ENCODE measurements around the gene MCF2L2.

MCF2L2 gene

DNA sequence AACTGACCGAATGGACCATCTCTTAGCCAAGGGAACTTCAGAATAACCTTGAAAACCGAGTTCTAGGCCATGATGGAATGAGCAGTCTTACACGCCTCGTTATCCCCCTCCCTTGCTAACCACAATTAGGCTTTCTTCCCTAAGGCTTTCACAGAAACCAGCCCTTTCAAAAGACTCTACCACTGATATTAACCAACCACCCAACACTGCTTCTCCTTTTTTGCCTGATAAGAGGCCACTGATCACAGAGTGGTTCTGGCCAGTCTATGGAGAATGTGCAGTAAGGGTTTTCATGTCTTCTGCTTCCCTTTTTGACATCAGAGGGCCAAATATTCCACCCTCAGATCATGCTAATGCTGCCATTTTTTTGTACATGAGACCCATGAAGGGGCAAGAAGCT lies 59.3 kb downstream of the MCF2L2 start:
- no peak for DNase-seq (ENCODE audit: low spot score)

DNA sequence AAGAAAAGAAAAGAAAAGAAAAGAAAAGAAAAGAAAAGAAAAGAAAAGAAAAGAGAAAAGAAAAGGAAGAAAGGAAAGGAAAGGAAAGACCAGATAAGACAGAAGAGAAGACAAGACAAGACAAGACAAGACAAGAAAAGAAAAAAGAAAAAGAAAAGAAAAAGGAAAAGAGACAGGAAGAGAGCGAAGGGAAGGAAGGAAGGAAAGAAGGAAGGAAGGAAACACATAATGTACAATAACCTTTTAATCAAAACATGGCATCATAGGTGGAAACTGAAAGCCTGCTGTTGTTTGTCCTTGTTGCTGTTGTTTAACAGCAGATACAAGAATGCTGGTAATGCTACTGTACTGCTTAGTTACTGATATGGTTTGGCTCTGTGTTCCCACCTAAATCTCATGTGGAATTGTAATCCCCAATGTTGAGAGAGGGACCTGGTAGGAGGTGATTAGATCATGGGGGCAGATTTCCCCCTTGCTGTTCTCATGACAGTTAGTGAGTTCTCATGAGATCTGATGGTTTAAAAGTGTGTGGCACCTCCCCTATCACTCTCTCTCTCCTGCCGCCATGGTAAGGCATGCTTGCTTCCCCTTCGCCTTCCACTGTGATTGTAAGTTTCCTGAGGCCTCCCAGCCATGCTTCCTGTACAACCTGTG lies 67.3 kb downstream of the MCF2L2 start:
- no peak for DNase-seq (ENCODE audit: low spot score)

DNA sequence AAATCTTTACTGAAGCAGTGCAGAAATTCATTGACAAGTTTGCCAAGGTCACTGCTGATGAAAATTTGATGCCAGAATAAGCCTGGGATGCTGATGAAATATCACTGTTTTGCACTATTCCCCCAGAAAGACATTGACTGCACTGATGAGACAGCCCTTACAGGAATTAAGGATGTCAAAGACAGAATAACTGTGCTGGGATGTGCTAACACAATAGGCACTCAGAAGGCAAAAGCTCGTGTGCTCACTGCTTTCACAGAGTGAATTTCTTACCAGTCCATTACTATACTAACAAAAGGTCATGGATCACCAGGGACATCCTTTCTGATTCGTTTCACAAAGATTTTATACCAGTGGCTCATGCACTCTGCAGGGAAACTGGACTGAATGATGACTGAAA lies 69.4 kb downstream of the MCF2L2 start:
- no peak for DNase-seq (ENCODE audit: low spot score)

DNA sequence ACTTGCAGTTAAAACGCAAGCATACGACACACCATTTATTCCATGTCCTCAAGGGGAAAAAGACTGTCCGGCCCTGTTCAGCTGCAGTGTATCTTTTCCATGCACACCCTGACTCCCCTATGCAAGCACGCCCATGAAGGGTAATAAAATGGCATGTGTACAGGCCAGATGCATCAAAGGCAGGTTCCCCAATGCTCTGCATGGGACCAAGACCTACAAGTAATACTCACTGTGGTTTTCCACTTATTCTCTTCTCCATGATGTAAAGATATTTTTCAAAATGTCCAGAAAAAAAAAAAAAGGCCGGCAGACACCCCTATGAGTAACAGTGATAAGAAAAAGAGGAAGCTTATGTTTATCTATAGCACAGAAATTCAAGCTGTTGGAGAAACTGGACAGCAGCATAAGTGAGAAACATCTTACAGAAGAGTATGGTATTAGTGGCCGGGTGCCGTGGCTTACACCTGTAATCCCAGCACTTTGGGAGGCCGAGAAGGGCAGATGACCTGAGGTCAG lies 70.8 kb downstream of the MCF2L2 start:
- no peak for DNase-seq (ENCODE audit: low spot score)

DNA sequence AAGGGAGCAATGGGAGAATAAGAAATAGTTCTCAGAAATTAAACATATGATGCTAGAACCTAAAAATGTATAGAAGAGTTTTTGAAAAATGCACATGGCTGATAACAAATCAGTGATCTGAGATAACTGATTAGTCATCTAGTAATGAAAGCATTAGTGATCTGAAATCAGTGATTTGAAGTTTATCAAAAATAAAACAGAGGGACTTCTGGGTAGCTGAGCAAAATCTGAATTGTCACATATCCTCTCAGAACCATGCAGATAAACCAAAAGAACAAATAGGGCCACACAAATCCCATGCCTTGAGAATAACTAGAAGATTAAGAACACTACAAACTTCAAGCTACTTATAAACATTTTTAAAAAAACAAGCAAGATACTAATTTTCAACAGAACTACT lies 71.5 kb downstream of the MCF2L2 start:
- DNase-seq (ENCODE audit: low spot score): no peak

DNA sequence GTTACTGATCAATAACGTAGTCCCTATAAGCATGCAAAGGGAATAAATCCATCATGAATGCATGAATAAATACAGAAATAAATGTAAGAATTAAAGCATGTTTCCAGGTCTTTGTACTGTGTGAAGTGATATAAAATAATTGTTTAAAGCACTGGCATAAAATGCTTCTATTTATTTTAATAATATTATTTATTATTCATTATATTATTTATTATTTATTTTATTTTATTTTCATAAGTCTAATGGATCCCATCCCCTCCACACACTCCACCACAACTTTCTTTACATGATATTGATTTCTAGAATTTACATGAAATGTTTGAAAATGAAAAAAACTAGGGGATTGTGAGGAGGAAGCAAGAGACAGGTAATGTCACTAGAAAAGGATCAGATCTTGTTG lies 73.5 kb downstream of the MCF2L2 start:
- no peak for DNase-seq (ENCODE audit: low spot score)

DNA sequence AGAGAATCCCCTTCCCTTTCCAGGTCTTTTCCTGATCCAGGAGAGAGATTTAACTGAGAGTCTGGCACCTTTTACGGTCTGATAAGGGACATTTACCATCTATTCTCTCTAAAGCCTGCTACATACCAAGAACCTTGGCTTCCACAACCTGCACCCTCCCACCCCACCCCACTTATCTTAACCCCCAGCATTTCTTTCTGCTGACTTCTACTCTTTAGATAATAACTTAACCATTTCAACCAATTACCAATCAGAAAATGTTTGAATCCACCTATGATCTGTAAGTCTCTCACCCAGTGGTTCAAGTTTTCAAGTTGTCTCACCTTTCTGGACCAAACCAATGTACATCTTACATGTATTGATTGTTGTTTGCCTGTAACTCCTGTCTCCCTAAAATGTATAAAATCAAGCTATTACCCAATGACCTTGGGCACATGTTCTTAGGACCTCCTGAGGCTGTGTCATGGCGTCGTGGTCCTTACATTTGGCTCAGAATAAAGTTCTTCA lies 74.0 kb downstream of the MCF2L2 start:
- DNase-seq (ENCODE audit: low spot score): no peak

DNA sequence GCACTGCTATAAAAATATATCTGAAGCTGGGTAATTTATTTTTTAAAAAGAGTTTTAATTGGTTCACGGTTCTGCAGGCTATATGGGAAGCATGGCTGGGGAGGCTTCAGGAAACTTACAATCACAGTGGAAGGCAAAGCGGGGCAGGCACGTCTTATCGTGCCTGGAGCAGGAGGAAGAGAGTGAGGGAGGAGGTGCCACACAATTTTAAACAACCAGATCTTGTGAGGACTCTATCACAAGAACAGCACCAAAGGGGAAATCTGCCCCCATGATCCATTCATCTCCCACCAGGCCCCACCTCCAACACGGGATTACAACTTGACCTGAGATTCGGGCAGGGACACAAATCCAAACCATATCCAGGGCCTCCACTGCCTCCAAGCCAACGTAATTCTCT lies 75.0 kb downstream of the MCF2L2 start:
- DNase-seq (ENCODE audit: low spot score): no peak

DNA sequence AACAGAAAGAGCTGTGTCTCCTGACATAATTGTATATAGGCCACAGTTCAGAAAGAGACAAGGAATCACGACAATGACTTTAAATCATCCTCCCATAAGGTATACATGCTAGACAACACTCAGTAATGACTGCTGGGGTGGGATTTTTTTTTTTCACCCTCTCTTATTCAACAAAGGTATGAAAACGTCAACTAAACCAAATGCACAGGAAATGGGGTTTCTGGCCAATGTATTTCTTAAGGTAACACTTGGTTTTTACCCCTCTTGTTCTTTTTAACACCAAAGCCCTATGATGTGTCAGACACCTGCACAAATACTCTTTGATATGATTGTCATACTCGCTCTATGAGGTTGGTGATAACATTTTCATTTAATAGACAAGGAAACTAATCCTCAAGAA lies 78.3 kb downstream of the MCF2L2 start:
- no peak for DNase-seq (ENCODE audit: low spot score)

DNA sequence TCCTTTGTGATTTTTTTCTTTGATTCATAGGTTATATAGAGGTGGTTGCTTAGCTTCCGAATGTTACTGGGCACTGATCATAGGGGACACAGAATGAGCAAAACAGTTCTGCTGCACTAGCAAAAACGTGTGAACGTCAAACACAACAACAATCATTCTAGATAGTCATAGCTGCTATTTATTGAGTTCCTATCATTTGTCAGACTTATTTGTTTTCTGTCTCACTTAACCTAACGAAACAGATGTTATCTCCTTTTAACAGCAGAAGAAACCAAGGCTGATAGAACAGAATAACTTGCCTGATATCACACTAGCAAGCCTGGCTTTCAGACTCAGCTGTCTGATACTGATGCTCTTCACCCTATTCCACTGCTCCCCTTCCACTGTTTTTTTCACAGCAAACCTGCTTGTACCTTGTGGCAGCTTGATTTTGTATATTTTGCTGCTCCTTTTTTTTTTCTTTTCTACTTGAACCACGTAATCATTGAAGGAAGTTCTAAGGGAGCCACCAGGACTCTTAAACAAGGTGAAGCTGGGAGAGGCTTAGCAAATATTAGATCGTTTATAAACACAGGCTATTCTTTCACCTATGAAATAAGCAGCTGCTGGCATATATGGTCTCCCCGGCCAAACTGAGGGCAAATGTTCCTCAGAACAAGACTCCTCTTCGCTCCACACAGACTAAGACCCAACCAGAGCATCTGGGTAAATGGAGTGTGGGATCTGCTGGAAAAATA lies 78.8 kb downstream of the MCF2L2 start:
- DNase-seq (ENCODE audit: low spot score): no peak

DNA sequence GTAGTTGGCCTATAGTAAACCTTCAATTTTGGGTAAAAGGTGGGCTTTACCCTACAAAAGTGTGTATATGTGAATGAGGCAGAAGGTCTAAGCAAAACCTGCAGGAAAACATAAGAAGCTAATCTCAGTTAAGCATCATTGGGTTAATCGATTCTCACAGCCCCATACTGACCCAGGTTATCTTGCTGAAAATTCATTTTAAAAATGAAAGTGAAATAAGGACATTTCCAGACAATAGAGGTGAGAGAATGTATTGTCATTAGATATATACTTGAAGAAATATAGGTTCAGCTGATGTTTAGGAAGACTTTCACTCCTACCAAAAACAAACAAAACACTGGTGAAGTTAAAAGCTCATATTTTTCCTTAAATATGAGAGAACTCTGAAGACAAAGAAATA lies 85.6 kb downstream of the MCF2L2 start:
- DNase-seq (ENCODE audit: low spot score): no peak

DNA sequence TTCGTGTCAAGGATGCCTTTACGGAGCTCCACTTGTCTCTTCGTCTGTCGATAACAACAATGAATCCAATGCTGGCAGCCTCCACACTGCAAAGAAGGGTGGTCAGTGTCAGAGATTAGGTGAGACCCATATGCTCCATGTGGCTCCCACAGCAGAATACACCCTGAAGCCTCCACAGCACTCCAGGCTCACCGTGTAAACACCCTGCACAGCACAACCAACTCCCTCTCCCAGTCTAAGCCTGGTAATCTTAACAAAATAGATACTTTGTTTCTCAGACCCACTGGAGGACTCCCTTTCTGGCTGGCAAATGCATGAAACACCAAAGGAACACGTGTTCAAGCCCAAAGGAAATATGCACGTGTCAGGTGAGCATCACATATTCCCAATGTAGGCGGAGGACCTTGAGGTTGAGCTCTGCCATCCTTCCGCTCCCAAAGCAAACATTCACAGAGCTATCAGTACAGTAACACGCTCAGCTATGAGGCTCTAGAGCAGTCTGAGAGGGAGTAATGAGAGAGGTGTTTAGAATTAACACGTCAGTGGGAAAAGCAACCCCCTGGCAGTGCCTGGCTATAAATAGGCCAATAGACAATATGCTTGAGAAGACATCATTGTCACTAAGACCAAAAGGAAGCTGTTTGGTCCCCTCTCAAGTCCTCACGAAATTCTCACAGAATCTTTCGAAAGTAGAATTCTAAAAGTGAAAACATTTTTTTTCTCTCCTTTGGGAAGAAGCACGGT lies 86.7 kb downstream of the MCF2L2 start:
- DNase-seq (ENCODE audit: low spot score): no peak

DNA sequence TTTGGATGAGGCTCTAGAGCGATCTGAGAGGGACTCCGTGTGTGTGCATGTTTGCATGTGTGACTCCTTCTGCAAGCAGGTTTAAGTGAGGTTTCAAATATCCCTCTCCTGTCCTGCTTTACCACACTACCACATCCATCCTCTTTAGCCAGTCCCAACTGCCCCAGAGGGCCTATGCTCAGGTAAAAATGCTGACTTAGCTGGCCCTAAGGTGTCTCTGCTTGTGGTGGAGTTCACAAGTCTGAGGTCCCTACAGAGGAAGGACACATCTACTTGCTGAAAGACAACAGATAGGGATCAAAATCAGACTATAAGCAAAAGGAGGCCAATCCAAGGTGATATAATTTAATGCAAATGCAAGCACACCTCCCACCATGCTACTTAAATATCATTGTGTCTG lies 88.2 kb downstream of the MCF2L2 start:
- no peak for DNase-seq (ENCODE audit: low spot score)

DNA sequence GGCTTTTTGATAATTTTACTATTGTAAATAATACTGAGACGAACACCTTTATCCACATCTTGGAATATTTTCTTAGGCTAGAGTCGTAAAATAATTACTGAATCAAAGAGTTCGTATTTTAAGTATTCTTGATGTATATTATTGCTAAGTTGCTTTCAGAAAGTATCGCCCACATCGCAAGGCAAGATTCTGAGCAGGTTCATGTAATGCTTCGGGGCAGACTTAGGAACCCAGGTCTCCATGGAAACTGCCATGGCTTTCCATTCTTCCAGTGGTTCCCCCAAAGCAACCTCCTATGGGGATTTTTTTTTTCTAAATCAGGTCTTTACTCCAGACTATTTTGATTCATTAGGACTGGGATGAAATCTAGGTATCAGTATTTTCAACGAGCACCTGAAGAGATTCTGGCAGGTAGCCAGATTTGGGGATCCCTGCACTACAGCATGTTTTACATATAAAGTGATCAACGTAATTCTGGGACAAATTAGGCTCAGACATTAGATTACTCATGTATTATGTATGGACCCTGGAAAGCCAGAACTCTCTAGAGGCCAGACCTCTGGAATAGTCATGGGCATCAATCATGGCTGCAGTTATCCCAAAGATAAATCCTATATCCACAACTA lies 88.8 kb downstream of the MCF2L2 start:
- no peak for DNase-seq (ENCODE audit: low spot score)

DNA sequence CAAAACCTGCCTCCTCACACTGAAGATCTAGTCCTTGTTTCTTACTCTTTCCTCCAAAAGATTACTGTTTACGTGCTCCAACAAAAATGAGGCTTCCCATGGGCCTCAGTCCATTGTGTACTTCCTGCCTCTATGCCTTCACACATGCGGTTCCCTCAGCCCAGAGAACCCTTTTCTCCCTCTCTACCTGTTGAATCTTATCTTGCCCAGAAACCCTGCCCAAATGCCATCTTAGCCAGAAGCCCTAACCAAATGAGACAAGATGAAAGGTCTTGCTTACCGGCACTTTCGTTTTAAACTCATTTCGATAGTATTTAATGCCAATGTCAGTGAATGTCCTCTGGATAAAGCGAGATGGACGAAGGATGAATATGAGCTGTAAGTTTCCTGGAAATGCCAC lies 89.9 kb downstream of the MCF2L2 start:
- DNase-seq (ENCODE audit: low spot score): no peak

DNA sequence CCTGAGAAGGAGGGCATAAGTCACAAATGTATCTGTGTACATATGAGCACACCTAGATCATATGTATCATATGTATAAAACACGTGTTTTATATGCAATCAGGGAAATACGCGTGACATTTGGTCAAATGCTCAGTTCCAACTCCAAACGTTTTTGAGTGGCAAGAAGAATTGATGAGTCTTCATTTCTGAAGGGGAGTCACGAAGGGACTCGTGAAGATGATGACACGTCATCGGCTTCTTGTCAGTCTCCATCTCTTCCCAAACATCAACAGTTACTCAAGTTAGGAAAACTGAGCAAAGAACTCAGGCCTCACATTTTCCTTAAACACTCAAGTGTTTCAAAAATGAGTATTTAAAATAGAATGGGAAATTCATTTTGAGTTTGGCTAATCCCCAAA lies 95.9 kb downstream of the MCF2L2 start:
- no peak for DNase-seq (ENCODE audit: low spot score)

DNA sequence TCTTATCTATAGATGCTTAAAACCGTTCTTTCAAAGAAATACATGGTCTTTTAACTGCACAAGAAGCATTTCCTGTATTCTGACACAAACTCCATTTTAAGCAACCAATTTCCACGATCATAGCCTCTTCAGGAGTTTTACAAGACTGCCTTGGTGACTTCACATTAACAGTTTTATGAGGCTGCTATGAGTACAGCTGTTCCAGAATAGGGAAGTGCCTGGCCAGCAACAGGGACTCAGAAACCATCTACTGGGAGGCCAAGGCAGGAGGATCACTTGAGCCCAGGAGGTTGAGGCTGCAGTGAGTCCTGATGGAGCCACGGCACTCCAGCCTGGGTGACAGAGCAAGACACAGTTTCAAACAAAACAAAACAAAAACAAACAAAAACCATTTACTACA lies 96.9 kb downstream of the MCF2L2 start:
- no peak for DNase-seq (ENCODE audit: low spot score)

DNA sequence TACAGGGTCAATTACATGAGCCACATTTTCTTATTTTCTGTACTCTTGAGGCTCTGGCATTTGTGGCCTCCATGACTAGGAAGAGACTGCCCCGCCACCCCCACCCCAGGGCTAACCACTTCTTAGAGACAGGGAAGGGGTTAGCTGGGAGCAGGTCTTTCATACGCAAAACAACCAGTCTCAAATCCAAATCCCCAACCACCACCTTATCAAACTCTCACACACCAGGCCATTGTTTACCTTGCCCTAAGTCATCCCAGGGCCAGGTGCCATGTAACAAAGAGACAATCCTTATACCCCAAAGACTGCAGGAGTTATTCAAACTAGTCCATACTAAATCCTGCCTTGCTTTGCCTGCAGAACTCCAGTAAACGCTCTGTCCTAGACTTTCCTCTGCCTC lies 97.5 kb downstream of the MCF2L2 start:
- DNase-seq (ENCODE audit: low spot score): no peak

DNA sequence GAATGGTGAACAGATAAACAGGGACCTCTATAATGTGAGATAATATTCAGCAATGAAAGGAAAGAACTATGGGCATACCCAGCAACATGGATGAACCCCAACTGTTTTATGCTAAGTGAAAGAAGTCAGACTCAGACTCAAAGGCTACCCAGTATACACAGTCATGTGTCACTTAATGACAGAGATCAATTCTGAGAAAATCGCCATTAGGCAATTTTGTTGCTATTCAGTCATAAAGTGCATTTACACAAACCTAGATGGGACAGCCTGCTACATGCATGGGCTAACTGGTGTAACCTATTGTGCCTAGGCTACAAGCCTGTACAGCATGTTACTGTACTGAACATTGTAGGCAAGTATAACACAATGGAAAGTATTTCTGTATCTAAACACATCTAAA lies 98.9 kb downstream of the MCF2L2 start:
- DNase-seq (ENCODE audit: low spot score): no peak

DNA sequence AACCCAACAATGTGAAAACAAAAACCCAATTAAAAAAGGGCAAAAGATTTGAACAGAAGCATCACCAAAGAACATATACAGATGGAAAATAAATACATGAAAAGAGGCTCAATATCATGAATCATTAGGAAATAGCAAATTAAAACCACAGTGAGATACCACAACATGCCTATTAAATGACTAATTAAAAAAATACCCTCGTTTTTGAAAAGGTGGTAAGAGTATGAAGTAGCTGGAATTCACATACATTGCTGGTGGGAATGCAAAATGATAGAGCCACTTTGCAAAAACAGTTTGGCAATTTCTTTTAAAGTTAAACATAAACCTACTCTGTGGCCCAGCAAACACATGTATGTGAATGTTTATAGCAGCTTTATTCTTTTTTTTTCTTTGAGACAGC lies 99.6 kb downstream of the MCF2L2 start:
- DNase-seq (ENCODE audit: low spot score): no peak

DNA sequence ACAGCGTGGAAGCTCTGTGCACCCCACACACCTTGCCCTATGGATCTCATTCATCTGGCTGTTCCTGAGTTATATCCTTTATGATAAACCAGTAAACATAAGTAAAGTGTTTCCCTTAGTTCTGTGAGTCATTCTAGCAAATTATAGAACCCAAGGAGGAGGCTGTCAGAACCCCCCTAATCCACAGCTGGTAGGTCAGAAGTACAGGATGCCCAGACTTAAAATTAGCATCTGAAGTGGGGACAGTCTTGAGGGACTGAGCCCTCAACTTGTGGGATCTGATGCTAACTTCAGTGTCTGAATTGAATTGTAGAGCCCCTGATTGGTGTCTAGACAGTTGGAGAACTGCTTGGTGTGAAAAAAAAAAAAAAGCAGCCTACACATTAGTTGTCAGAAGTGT lies 100.3 kb downstream of the MCF2L2 start:
- no peak for DNase-seq (ENCODE audit: low spot score)

DNA sequence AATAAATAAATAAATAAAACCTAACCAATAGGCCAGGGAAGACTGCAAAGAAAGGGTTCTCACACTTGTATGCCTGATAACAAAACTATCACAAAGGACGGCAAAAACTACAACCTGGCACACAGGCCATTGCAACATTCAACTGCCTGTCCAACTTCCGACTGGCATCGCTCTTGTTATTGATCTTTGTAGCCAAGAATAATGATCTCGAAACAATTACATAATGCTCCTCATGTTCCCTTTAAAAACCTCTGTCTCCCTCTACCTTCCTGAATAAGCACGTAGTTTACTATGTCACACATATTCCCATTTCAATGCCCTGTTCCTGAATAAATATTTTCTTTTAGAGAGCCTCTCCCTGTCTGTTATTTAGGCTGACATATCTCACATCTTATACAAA lies 101.1 kb downstream of the MCF2L2 start:
- DNase-seq (ENCODE audit: low spot score): no peak

DNA sequence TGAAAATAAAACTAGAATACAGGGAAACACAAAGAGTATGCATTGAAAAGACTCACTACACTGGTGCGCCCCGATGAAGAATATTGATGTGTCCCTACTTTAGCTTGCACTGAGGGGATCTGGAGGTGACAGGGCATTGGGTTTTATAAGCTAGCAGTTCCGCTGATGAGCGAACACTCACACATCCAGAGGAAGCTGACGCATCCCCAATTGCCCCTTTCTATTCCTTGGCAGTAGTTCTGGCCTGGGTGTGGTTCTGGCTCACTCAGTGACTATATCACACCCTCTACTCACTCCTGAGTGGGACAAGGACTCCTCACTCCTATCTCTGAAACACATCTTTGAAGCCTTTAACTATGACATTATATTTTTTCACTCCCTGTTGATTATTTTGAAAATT lies 104.3 kb downstream of the MCF2L2 start:
- no peak for DNase-seq (ENCODE audit: low spot score)

Data from HuH-7 (cell line).